Measurements from ENCODE around the gene ITPRIPL2.
A peak's percentile ranks its signal among the peaks of the same experiment; 100 is the strongest.

The ITPRIPL2 gene

GRCh38 chr16:19126300-19126699, 12.5 kb downstream of the ITPRIPL2 start:
- DNase-seq (ENCODE audit: low spot score), result no peak
- Mint-ChIP-seq H3K27ac (no peak overlapping the region), H3K9me3 (peaks cover 5% of the 10 kb centered on the region), H3K27me3 (ENCODE audit: low read depth) (no peaks in the 10 kb centered on the region), H3K4me1 (ENCODE audit: low read depth) (peaks cover 37% of the 10 kb centered on the region), H3K36me3 (ENCODE audit: low read depth) (peaks cover 21% of the 10 kb centered on the region), H3K4me3 (no peak overlapping the region)

GRCh38 chr16:19127205-19127604, 13.4 kb downstream of the ITPRIPL2 start:
- H3K4me3 Mint-ChIP-seq, result peak overlapping the region; percentile 39
- DNase-seq (ENCODE audit: low spot score), result peak; percentile 56
- H3K4me1 Mint-ChIP-seq (ENCODE audit: low read depth), result peaks cover 41% of the 10 kb centered on the region
- H3K27ac Mint-ChIP-seq, result peak overlapping the region; percentile 74
- H3K27me3 Mint-ChIP-seq (ENCODE audit: low read depth), result no peaks in the 10 kb centered on the region
- peaks cover 16% of the 10 kb centered on the region for H3K36me3 Mint-ChIP-seq (ENCODE audit: low read depth)
- H3K9me3 Mint-ChIP-seq, result peaks cover 5% of the 10 kb centered on the region

GRCh38 chr16:19127674-19128131, 13.9 kb downstream of the ITPRIPL2 start:
- Mint-ChIP-seq H3K4me3 (peak overlapping the region; percentile 39), H3K27ac (peak overlapping the region; percentile 74), H3K9me3 (peaks cover 5% of the 10 kb centered on the region), H3K27me3 (ENCODE audit: low read depth) (no peaks in the 10 kb centered on the region), H3K4me1 (ENCODE audit: low read depth) (peaks cover 42% of the 10 kb centered on the region), H3K36me3 (ENCODE audit: low read depth) (peaks cover 12% of the 10 kb centered on the region)
- DNase-seq (ENCODE audit: low spot score), result peak; percentile 15

GRCh38 chr16:19128454-19129200, 14.9 kb downstream of the ITPRIPL2 start:
- H3K9me3 Mint-ChIP-seq, result peaks cover 5% of the 10 kb centered on the region
- no peaks in the 10 kb centered on the region for H3K27me3 Mint-ChIP-seq (ENCODE audit: low read depth)
- peaks cover 42% of the 10 kb centered on the region for H3K4me1 Mint-ChIP-seq (ENCODE audit: low read depth)
- peak overlapping the region; percentile 17 for H3K27ac Mint-ChIP-seq
- H3K4me3 Mint-ChIP-seq, result peak overlapping the region; percentile 29
- no peak for DNase-seq (ENCODE audit: low spot score)
- H3K36me3 Mint-ChIP-seq (ENCODE audit: low read depth), result peaks cover 11% of the 10 kb centered on the region

GRCh38 chr16:19130385-19130784, 16.6 kb downstream of the ITPRIPL2 start:
- no peaks in the 10 kb centered on the region for H3K9me3 Mint-ChIP-seq
- no peaks in the 10 kb centered on the region for H3K27me3 Mint-ChIP-seq (ENCODE audit: low read depth)
- DNase-seq (ENCODE audit: low spot score), result no peak
- peak overlapping the region; percentile 76 for H3K27ac Mint-ChIP-seq
- peaks cover 7% of the 10 kb centered on the region for H3K36me3 Mint-ChIP-seq (ENCODE audit: low read depth)
- H3K4me3 Mint-ChIP-seq, result peak overlapping the region; percentile 64
- peaks cover 42% of the 10 kb centered on the region for H3K4me1 Mint-ChIP-seq (ENCODE audit: low read depth)

GRCh38 chr16:19130852-19131824, 17.4 kb downstream of the ITPRIPL2 start:
- Mint-ChIP-seq H3K4me3 (peak overlapping the region; percentile 64), H3K27ac (peak overlapping the region; percentile 76), H3K9me3 (no peaks in the 10 kb centered on the region), H3K27me3 (ENCODE audit: low read depth) (no peaks in the 10 kb centered on the region), H3K36me3 (ENCODE audit: low read depth) (peaks cover 7% of the 10 kb centered on the region), H3K4me1 (ENCODE audit: low read depth) (peaks cover 42% of the 10 kb centered on the region)
- DNase-seq (ENCODE audit: low spot score), result peak; percentile 17

GRCh38 chr16:19131825-19132218, 18.1 kb downstream of the ITPRIPL2 start:
- Mint-ChIP-seq H3K4me3 (no peak overlapping the region), H3K27me3 (ENCODE audit: low read depth) (no peaks in the 10 kb centered on the region), H3K36me3 (ENCODE audit: low read depth) (peaks cover 4% of the 10 kb centered on the region), H3K9me3 (no peaks in the 10 kb centered on the region), H3K4me1 (ENCODE audit: low read depth) (peaks cover 40% of the 10 kb centered on the region), H3K27ac (no peak overlapping the region)
- no peak for DNase-seq (ENCODE audit: low spot score)

- no peaks in the 10 kb centered on the region for H3K9me3 Mint-ChIP-seq
- H3K27me3 Mint-ChIP-seq (ENCODE audit: low read depth), result no peaks in the 10 kb centered on the region
- peaks cover under 1% of the 10 kb centered on the region for H3K36me3 Mint-ChIP-seq (ENCODE audit: low read depth)
- DNase-seq (ENCODE audit: low spot score), result no peak
- H3K4me3 Mint-ChIP-seq, result no peak overlapping the region
- H3K4me1 Mint-ChIP-seq (ENCODE audit: low read depth), result peaks cover 36% of the 10 kb centered on the region
- H3K27ac Mint-ChIP-seq, result no peak overlapping the region
Measured at GRCh38 chr16:19132255-19132654, 18.5 kb downstream of the ITPRIPL2 start.

- H3K36me3 Mint-ChIP-seq (ENCODE audit: low read depth), result no peaks in the 10 kb centered on the region
- H3K9me3 Mint-ChIP-seq, result no peaks in the 10 kb centered on the region
- no peak for DNase-seq (ENCODE audit: low spot score)
- H3K27me3 Mint-ChIP-seq (ENCODE audit: low read depth), result no peaks in the 10 kb centered on the region
- H3K27ac Mint-ChIP-seq, result no peak overlapping the region
- H3K4me1 Mint-ChIP-seq (ENCODE audit: low read depth), result peaks cover 29% of the 10 kb centered on the region
- no peak overlapping the region for H3K4me3 Mint-ChIP-seq
Measured at GRCh38 chr16:19132898-19133297, 19.1 kb downstream of the ITPRIPL2 start.

GRCh38 chr16:19133600-19133999, 19.8 kb downstream of the ITPRIPL2 start:
- H3K4me3 Mint-ChIP-seq, result no peak overlapping the region
- no peaks in the 10 kb centered on the region for H3K36me3 Mint-ChIP-seq (ENCODE audit: low read depth)
- peaks cover 25% of the 10 kb centered on the region for H3K4me1 Mint-ChIP-seq (ENCODE audit: low read depth)
- DNase-seq (ENCODE audit: low spot score), result no peak
- H3K9me3 Mint-ChIP-seq, result no peaks in the 10 kb centered on the region
- no peak overlapping the region for H3K27ac Mint-ChIP-seq
- peaks cover 2% of the 10 kb centered on the region for H3K27me3 Mint-ChIP-seq (ENCODE audit: low read depth)

GRCh38 chr16:19135201-19135842, 21.6 kb downstream of the ITPRIPL2 start:
- no peaks in the 10 kb centered on the region for H3K36me3 Mint-ChIP-seq (ENCODE audit: low read depth)
- H3K9me3 Mint-ChIP-seq, result no peaks in the 10 kb centered on the region
- peaks cover 2% of the 10 kb centered on the region for H3K27me3 Mint-ChIP-seq (ENCODE audit: low read depth)
- H3K27ac Mint-ChIP-seq, result no peak overlapping the region
- H3K4me3 Mint-ChIP-seq, result no peak overlapping the region
- peaks cover 14% of the 10 kb centered on the region for H3K4me1 Mint-ChIP-seq (ENCODE audit: low read depth)
- no peak for DNase-seq (ENCODE audit: low spot score)

GRCh38 chr16:19135896-19136438, 22.2 kb downstream of the ITPRIPL2 start:
- no peak for DNase-seq (ENCODE audit: low spot score)
- H3K4me1 Mint-ChIP-seq (ENCODE audit: low read depth), result peaks cover 8% of the 10 kb centered on the region
- no peak overlapping the region for H3K27ac Mint-ChIP-seq
- no peak overlapping the region for H3K4me3 Mint-ChIP-seq
- H3K27me3 Mint-ChIP-seq (ENCODE audit: low read depth), result peaks cover 6% of the 10 kb centered on the region
- no peaks in the 10 kb centered on the region for H3K36me3 Mint-ChIP-seq (ENCODE audit: low read depth)
- H3K9me3 Mint-ChIP-seq, result no peaks in the 10 kb centered on the region

- Mint-ChIP-seq H3K27ac (no peak overlapping the region), H3K36me3 (ENCODE audit: low read depth) (no peaks in the 10 kb centered on the region), H3K4me3 (no peak overlapping the region), H3K27me3 (ENCODE audit: low read depth) (peaks cover 6% of the 10 kb centered on the region), H3K9me3 (no peaks in the 10 kb centered on the region), H3K4me1 (ENCODE audit: low read depth) (peaks cover 3% of the 10 kb centered on the region)
- DNase-seq (ENCODE audit: low spot score), result no peak
Measured at GRCh38 chr16:19136549-19137196, 22.9 kb downstream of the ITPRIPL2 start.

Measured in T-helper 2 cell treated with Interferon-gamma antibody and Interleukin-4, amounts not matched to agents 5 μg/mL and 100 μg/mL, for 36 hours (primary cell).